ENCODE measurements around the gene RFX4. TPM values are rescaled to one million over a fixed set of nuclear protein-coding genes. Genes with fewer than 3 reads are reported as not detected.

The RFX4 gene
- total RNA-seq, 1 donor from 2014 or later: not detected

DNA sequence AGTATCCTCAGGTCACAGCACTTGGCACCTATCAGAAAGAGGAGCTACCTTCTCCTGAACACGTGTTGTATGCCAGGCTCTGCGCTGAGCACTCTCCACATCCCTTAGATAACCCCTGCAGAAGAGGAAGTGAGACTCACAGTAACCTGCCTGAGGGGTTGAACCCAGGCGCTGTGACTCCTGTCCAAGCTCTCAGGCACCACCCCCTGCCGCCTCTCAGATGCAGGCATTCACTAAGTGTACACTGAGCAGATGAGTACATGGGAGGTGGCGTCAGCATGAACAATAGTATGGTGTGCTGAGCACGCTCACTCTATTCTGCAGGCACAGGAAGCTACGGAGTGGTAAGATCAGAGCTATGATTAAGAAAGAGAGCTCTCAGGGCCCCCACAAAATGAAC, 170.7 kb downstream of the RFX4 start:
- no peaks in the 10 kb centered on the region for H3K27me3 Mint-ChIP-seq (ENCODE audit: low read depth)
- peaks cover 6% of the 10 kb centered on the region for H3K9me3 Mint-ChIP-seq
- no peaks in the 10 kb centered on the region for H3K36me3 Mint-ChIP-seq
- DNase-seq (ENCODE audit: low spot score in 2 of 2, unreplicated experiment in 2 of 2): no peak
- TF ChIP-seq, protein P1, sequence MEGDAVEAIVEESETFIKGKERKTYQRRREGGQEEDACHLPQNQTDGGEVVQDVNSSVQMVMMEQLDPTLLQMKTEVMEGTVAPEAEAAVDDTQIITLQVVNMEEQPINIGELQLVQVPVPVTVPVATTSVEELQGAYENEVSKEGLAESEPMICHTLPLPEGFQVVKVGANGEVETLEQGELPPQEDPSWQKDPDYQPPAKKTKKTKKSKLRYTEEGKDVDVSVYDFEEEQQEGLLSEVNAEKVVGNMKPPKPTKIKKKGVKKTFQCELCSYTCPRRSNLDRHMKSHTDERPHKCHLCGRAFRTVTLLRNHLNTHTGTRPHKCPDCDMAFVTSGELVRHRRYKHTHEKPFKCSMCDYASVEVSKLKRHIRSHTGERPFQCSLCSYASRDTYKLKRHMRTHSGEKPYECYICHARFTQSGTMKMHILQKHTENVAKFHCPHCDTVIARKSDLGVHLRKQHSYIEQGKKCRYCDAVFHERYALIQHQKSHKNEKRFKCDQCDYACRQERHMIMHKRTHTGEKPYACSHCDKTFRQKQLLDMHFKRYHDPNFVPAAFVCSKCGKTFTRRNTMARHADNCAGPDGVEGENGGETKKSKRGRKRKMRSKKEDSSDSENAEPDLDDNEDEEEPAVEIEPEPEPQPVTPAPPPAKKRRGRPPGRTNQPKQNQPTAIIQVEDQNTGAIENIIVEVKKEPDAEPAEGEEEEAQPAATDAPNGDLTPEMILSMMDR (IDR thresholded peaks at IDR 0.05; ENCODE audit: unreplicated experiment): no peak
- no peak overlapping the region for H3K4me3 Mint-ChIP-seq
- no peak overlapping the region for H3K27ac Mint-ChIP-seq
- no peaks in the 10 kb centered on the region for H3K4me1 Mint-ChIP-seq

GRCh38 chr12:106754331-106754730, 171.5 kb downstream of the RFX4 start:
- TF ChIP-seq, protein P1 (IDR thresholded peaks at IDR 0.05; ENCODE audit: unreplicated experiment): no peak
- H3K4me3 Mint-ChIP-seq: no peak overlapping the region
- no peaks in the 10 kb centered on the region for H3K36me3 Mint-ChIP-seq
- H3K9me3 Mint-ChIP-seq: peaks cover 6% of the 10 kb centered on the region
- H3K4me1 Mint-ChIP-seq: no peaks in the 10 kb centered on the region
- DNase-seq (ENCODE audit: low spot score in 2 of 2, unreplicated experiment in 2 of 2): no peak
- no peaks in the 10 kb centered on the region for H3K27me3 Mint-ChIP-seq (ENCODE audit: low read depth)
- H3K27ac Mint-ChIP-seq: no peak overlapping the region

- Mint-ChIP-seq H3K27me3 (ENCODE audit: low read depth) (no peaks in the 10 kb centered on the region), H3K27ac (no peak overlapping the region), H3K4me3 (no peak overlapping the region), H3K9me3 (no peaks in the 10 kb centered on the region), H3K4me1 (peaks cover 10% of the 10 kb centered on the region), H3K36me3 (no peaks in the 10 kb centered on the region)
- DNase-seq (ENCODE audit: low spot score in 2 of 2, unreplicated experiment in 2 of 2): no peak
- TF ChIP-seq, protein P1 (IDR thresholded peaks at IDR 0.05; ENCODE audit: unreplicated experiment): no peak
Observed at GRCh38 chr12:106757623-106758348, 175.0 kb downstream of the RFX4 start.

DNA sequence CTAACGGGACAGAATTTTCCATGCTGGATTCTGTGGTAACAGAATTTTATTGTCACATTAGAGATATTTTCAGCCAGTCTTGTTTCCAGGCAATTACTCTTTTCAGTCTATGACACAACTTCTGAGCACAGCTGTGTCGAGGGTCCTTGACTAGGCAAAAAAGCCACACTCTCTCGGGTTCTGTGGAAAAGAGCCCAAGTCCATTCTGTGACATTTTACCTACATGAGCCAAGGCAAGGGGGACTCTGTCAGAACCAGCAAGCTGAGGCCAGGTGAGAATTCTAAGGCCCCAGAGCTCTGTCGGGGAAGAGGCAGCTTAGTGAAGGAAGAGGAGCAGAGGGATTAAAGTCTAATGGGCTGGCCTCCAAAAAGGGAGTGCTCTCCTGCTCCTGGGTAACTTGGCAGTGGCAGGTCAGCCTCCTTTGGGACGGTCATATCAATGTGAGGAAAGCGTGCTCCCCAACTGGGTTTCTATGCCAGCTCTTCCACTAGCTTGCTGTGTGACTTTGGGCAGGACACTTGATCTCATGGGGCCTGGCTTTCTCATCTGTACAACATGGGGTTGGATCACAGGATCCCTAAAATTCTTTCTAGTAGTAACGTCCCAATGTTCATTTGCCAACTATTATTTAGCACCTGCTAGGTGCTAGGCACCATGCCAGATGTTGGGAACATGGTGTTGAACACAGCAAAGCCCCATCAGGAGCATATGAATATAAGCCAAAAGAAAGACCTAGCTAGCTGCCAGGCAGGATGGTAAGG, 175.7 kb downstream of the RFX4 start:
- H3K36me3 Mint-ChIP-seq: no peaks in the 10 kb centered on the region
- no peaks in the 10 kb centered on the region for H3K27me3 Mint-ChIP-seq (ENCODE audit: low read depth)
- peaks cover 10% of the 10 kb centered on the region for H3K4me1 Mint-ChIP-seq
- H3K9me3 Mint-ChIP-seq: no peaks in the 10 kb centered on the region
- H3K4me3 Mint-ChIP-seq: no peak overlapping the region
- H3K27ac Mint-ChIP-seq: no peak overlapping the region
- no peak for DNase-seq (ENCODE audit: low spot score in 2 of 2, unreplicated experiment in 2 of 2)
- TF ChIP-seq, protein P1 (IDR thresholded peaks at IDR 0.05; ENCODE audit: unreplicated experiment): no peak

- no peak overlapping the region for H3K27ac Mint-ChIP-seq
Observed at GRCh38 chr12:106759526-106760183, 176.9 kb downstream of the RFX4 start.

More at GRCh38 chr12:106759526-106760183, 176.9 kb downstream of the RFX4 start:
- no peaks in the 10 kb centered on the region for H3K27me3 Mint-ChIP-seq (ENCODE audit: low read depth)
- TF ChIP-seq, protein P1 (IDR thresholded peaks at IDR 0.05; ENCODE audit: unreplicated experiment): no peak
- DNase-seq (ENCODE audit: low spot score in 2 of 2, unreplicated experiment in 2 of 2): no peak
- H3K4me1 Mint-ChIP-seq: peaks cover 10% of the 10 kb centered on the region
- no peaks in the 10 kb centered on the region for H3K9me3 Mint-ChIP-seq
- no peaks in the 10 kb centered on the region for H3K36me3 Mint-ChIP-seq
- H3K4me3 Mint-ChIP-seq: no peak overlapping the region

Data from mesothelial cell of epicardium (in vitro differentiated cells).